ENCODE results near the gene DICER1.

DICER1 gene

GRCh38 chr14:95055318-95055717 lies 102.0 kb downstream of the DICER1 start:
- no peak for DNase-seq

- no peak for DNase-seq
These were observed 102.7 kb downstream of the DICER1 start for GRCh38 chr14:95054346-95055280.

DNA sequence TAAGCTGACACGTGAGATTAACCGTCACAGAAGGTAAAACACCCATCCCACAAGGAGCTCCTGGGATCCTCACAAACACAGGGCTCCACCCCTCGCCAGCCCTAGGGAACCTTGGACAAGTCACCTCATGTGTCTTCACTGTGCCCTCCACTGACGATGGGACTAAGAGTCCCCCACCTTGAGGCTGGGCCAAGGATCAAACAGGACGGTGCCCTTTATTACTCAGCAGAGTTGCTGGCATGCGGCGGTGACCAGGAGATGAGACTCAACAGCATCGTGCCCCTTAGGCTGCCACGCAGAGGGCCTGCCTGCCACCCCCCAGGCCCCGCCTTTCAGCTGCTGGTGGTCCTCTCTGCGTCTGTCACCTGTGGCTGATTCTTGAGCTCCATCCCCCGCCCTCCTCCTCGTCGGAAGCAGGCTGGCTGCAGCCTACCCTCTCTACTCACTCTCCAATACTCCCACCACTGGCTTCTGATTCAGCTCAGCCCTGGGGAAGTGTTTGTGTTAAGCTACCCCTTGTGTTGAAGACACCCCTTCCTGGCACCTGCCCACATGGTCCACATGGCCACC lies 105.2 kb downstream of the DICER1 start:
- no peak for DNase-seq

DNA sequence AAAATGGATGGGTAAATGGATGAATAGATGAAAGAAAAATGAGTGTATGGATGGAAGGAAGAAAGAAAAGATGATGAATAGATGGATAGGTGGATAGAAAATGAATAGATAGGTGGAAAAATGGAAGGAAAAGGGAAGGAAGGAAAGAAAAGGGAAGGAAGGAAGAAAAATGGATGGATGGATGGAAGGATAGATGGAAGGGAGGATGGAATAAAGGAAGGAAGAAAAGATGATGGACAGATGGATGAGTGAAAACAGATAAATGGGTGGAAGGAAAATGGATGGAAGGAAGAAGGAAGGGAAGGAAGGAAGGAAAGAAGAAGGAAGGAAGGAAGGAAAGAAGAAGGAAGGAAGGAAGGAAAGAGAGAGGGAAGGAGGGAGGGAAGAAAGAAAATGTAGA lies 107.4 kb downstream of the DICER1 start:
- DNase-seq = no peak

DNA sequence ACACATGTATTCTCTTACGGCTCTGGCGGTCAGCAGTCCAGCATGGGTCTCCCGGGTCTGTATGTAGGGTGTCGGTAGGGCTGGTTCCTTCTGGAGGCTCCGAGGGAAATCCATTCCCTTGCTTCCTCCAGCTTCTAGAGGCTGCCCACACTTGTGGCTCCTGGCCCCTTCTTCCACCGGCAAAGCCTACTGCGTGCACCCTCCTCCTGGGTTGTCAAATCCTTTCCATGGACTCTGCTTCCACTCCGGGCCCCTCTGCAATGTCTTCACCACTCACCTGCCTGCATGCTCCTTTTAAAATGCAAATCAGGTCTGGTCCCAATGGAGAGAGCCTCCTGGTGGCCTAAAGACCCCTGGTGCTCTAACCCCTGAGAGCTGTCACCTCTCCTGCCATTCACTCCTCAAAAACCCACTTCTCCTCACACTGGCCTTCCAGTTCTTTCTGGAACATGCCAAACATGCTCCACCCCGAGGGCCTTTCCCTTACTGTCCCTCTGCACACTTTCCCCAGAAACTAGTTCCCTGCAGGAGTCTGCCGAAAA lies 108.5 kb downstream of the DICER1 start:
- DNase-seq = no peak

GRCh38 chr14:95047754-95048153 lies 109.6 kb downstream of the DICER1 start:
- no peak for DNase-seq

- DNase-seq = no peak
These were observed 110.3 kb downstream of the DICER1 start for GRCh38 chr14:95046711-95047681.

- DNase-seq = no peak
These were observed 111.4 kb downstream of the DICER1 start for GRCh38 chr14:95045836-95046430.

GRCh38 chr14:95045106-95045701 lies 112.1 kb downstream of the DICER1 start:
- DNase-seq = no peak

- peak; percentile 17 for DNase-seq
These were observed 112.7 kb downstream of the DICER1 start for GRCh38 chr14:95044463-95045105.

DNA sequence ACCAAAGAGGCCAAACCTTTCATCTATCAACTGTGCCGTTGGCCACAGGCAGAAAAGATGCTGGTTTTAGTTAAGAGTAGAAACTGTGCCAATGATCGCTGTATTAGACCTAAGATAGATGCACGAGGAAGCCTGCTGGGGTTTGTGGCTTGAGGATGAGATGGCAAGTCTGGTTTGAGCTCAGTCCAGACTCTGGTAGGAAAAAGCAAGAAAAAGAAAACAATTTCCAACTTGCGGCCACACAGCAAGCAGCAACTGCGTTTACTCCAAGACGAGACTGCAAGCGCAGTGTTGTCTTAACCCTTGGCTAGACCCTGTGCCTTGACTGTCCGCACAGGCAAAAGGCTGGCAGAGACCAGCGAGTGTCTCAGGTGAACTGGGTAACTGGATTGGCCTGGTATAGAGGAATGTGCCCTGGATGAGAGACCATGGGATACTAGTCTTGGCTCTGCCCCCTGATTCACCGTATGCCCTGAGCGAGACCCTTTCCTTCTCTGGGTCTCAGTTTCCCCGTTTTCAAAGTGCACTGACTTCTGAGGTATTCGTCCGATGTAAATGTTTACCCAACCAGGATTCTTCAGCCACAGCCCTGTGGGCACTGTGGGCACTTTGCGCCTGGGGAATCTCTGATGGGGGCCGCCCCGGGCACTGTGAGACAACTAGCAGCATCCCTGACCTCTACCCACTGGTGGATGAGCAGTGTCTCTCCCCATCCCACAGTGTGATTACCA lies 113.4 kb downstream of the DICER1 start:
- DNase-seq = peak; percentile 17

DNA sequence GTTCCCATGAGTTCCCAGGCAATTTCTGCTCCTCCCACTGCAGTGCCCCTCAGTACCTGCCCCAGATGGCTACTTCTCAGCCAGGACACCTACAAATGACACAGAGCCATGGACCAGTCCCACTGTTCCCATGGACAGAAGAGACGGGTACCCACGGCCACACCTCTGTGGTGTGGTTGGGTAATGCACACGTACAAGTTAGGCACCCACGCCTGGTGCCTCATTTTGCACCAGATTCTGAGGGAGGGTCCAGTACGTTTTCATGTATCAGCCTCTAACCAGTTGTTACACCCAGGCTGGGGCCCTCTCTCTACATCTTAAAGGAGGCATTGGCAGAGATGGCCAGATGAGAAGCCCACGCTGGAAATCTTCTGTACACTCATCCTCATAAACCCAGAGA lies 114.0 kb downstream of the DICER1 start:
- peak; percentile 28 for DNase-seq

DNA sequence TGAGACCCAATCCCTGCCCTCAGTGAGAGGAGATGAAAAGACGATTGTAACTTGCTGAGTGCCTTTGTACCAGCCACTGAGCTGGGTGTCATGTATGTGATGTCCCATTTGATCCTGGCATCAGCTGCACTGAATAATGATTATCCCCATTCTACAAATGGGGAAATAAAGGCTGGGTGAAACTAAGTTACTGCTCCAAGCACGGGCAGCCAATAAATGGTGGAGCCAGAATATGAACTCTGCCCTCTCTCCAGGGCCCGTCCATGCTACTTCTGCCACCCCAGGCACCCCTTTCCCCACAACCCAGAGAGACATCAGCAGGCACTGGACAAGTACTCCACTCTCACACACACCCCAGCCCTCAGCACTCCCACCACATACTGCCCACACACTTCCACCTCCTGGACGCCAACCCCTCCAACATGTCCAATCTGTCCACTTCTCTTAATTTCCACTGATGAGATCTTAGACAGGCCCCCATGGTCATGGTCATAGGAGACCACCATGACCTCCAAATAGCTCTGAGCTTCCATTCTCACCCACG lies 115.8 kb downstream of the DICER1 start:
- DNase-seq = peak; percentile 40

- peak; percentile 30 for DNase-seq
These were observed 116.4 kb downstream of the DICER1 start for GRCh38 chr14:95040708-95041476.

DNA sequence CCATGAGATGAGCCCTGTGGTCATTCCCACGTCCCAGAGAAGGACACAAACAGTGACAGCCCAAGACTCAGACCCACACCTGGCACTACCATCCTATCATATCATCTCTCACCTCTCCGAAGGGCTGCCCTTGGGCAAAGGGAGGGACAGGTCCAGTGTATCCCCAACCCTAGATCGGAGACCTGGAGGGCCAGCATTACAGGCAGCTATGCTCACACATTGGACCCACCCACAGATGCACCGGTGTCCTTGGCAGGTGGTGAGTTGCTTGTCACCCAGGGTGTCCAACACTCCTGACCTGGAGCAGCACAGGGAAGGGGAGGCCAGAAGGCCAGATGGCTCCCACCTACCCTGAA lies 117.4 kb downstream of the DICER1 start:
- peak; percentile 28 for DNase-seq

DNA sequence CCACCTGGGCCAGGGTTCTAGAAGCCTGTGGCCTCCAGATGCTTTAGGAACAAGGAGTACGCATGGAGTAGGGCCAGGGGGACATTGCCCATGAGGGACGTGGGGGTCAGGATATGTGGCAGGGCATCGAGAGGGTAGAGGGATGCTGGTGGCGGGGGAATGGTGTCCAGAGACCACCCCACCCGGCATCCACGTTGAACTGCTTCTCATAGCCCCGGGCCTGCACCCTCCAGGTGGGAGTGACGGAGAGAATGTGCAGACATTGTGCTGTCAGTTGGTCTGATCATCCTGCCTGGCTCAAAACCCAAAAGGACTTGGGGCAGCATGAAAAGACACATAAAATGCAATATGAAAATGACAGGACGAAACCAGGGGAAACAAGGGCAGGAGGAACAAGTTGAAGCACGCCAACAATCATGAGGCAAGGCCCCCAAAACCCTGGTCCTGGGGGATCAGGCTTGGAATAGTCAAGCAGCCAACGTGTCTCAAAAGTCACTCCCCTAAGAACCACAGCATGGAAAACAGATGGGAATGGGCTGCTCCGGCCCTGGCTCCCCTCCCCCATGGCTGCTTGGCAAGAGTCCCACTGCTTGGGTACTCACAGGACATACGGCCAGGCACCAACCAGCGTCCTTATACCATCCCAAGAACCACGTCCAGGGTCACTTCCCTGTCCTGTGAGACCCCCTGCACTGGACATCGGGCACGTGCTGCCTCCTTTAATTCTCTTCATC lies 117.9 kb downstream of the DICER1 start:
- DNase-seq = peak; percentile 42

DNA sequence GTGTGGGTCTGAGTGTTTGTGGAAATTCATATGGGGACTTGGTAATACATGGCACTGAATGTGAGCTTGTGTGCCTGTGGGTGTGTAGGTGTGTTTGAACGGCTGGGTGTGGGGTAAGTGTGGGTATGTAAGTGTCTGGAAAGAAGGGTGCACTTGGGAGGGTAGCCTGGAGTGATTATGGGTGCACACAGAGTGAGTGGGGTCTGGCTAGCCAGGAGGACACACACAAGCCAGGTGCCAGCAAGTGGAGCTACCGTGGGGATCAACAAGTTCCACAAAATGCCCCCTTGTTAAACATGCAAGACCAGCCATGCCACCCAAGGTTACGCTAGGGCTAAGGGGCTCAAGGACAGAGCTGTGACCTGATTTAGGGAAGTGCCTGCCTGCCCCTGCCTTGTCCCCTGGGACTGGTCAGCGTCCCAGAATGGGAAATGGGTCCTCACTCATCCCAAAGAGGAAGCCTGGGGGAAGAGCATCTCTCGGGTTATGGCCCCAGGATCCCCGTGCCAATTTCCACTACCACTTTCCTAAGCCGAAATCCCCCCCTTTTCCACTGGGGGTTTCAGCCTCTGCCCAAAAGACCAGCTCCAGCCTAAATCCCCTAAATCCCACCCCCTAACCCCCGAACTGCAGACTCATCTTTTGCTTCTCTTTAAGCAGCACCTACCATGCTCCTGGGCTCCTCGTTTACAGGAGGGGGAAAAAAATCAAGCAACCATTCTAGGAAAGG lies 118.6 kb downstream of the DICER1 start:
- DNase-seq = peak; percentile 33

GRCh38 chr14:95037273-95037672 lies 120.1 kb downstream of the DICER1 start:
- DNase-seq = peak; percentile 46

All from activated CD8-positive, alpha-beta memory T cell treated with anti-CD3 and anti-CD28 coated beads for 24 hours (primary cell).